ENCODE measurements around the gene DPRX. TPM values are rescaled to one million over a fixed set of nuclear protein-coding genes. Genes with fewer than 3 reads are reported as not detected.

DPRX gene
- total and polyA plus RNA-seq, 2 donors (not counting 1 experiment from before 2014, with no cell fraction given) = not detected

DNA sequence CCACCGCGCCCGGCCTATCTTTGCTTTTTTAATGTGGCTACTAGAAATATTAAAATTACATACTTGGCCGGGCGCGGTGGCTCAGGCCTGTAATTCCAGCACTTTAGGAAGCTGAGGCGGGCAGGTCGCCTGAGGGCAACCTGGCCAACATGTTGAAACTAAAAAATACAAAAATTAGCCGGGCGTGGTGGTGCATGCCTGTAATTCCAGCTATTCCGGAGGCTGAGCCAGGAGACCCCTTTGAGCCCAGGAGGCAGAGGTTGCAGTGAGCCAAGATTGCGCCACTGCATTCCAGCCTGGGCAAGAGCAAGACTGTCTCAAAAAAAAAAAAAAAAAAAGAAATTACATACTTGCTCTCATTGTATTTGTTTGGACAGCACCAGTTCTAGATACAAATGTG lies 34.8 kb upstream of the DPRX start:
- Histone ChIP-seq H3K36me3 (ENCODE audit: control insufficient read depth, insufficient read depth, low read length) (no peaks in the 10 kb centered on the region), H3K4me2 (ENCODE audit: extremely low read depth, insufficient read depth, low read length) (no peak overlapping the region), H3K4me1 (ENCODE audit: control insufficient read depth, extremely low read depth, insufficient read depth, low read length) (no peaks in the 10 kb centered on the region), H3K9ac (ENCODE audit: insufficient read depth, low read length) (no peak overlapping the region), H2AFZ (ENCODE audit: low read length) (no peak overlapping the region), H3K4me3 (replicated peaks in 1 of 4; ENCODE audit: control extremely low read depth in 1 of 4, insufficient read depth in 1 of 4, low read depth in 3 of 4, low read length in 4 of 4) (no peak overlapping the region), H4K20me1 (ENCODE audit: control insufficient read depth, extremely low read depth, insufficient read depth, low read length) (no peaks in the 10 kb centered on the region), H3K9me3 (ENCODE audit: control insufficient read depth, insufficient read depth, low read depth, low read length) (no peaks in the 10 kb centered on the region), H3K27me3 (ENCODE audit: control insufficient read depth, insufficient read depth, low read length) (no peaks in the 10 kb centered on the region), H3K79me2 (ENCODE audit: control insufficient read depth, insufficient read depth, low read length) (no peaks in the 10 kb centered on the region), H3K27ac (ENCODE audit: insufficient read depth, low read length) (no peak overlapping the region)
- no peak for DNase-seq (ENCODE audit: low read depth in 2 of 2)
- TF ChIP-seq EZH2 (IDR thresholded peaks at IDR 0.05; ENCODE audit: low read length, missing control alignments) = no peak
- TF ChIP-seq, protein P1, sequence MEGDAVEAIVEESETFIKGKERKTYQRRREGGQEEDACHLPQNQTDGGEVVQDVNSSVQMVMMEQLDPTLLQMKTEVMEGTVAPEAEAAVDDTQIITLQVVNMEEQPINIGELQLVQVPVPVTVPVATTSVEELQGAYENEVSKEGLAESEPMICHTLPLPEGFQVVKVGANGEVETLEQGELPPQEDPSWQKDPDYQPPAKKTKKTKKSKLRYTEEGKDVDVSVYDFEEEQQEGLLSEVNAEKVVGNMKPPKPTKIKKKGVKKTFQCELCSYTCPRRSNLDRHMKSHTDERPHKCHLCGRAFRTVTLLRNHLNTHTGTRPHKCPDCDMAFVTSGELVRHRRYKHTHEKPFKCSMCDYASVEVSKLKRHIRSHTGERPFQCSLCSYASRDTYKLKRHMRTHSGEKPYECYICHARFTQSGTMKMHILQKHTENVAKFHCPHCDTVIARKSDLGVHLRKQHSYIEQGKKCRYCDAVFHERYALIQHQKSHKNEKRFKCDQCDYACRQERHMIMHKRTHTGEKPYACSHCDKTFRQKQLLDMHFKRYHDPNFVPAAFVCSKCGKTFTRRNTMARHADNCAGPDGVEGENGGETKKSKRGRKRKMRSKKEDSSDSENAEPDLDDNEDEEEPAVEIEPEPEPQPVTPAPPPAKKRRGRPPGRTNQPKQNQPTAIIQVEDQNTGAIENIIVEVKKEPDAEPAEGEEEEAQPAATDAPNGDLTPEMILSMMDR (conservative IDR thresholded peaks at IDR 0.05 in 1 of 2, IDR thresholded peaks at IDR 0.05 in 1 of 2; ENCODE audit: low read depth in 1 of 2, low read length in 2 of 2) = no peak

DNA sequence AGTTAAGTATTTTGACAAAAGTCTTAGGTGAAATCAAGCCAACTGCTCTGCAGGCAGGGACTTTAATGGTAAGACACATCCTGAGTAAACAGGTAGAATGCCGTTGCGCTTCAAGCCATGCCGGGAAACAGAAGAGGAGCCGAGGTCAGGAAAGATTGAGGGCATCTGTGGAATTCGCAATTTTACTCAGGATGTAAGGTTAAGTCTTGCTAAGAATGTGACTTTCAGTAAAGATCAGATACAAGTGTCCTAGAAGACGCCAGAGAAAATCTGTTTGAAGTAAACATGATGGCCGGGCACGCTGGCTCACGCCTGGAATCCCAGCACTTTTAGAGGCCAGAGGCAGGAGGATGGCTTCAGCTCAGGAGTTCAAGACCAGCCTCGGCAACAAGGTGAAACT lies 33.4 kb upstream of the DPRX start:
- no peaks in the 10 kb centered on the region for H3K36me3 ChIP-seq (ENCODE audit: control insufficient read depth, insufficient read depth, low read length)
- no peak overlapping the region for H3K9ac ChIP-seq (ENCODE audit: insufficient read depth, low read length)
- H3K79me2 ChIP-seq (ENCODE audit: control insufficient read depth, insufficient read depth, low read length) = no peaks in the 10 kb centered on the region
- H4K20me1 ChIP-seq (ENCODE audit: control insufficient read depth, extremely low read depth, insufficient read depth, low read length) = no peaks in the 10 kb centered on the region
- no peak for DNase-seq (ENCODE audit: low read depth in 2 of 2)
- no peaks in the 10 kb centered on the region for H3K9me3 ChIP-seq (ENCODE audit: control insufficient read depth, insufficient read depth, low read depth, low read length)
- H3K27me3 ChIP-seq (ENCODE audit: control insufficient read depth, insufficient read depth, low read length) = no peaks in the 10 kb centered on the region
- H3K4me3 ChIP-seq (replicated peaks in 1 of 4; ENCODE audit: control extremely low read depth in 1 of 4, insufficient read depth in 1 of 4, low read depth in 3 of 4, low read length in 4 of 4) = no peak overlapping the region
- TF ChIP-seq, protein P1 (conservative IDR thresholded peaks at IDR 0.05 in 1 of 2, IDR thresholded peaks at IDR 0.05 in 1 of 2; ENCODE audit: low read depth in 1 of 2, low read length in 2 of 2) = no peak
- TF ChIP-seq EZH2 (IDR thresholded peaks at IDR 0.05; ENCODE audit: low read length, missing control alignments) = no peak
- no peaks in the 10 kb centered on the region for H3K4me1 ChIP-seq (ENCODE audit: control insufficient read depth, extremely low read depth, insufficient read depth, low read length)
- H2AFZ ChIP-seq (ENCODE audit: low read length) = no peak overlapping the region
- H3K4me2 ChIP-seq (ENCODE audit: extremely low read depth, insufficient read depth, low read length) = no peak overlapping the region
- H3K27ac ChIP-seq (ENCODE audit: insufficient read depth, low read length) = no peak overlapping the region

DNA sequence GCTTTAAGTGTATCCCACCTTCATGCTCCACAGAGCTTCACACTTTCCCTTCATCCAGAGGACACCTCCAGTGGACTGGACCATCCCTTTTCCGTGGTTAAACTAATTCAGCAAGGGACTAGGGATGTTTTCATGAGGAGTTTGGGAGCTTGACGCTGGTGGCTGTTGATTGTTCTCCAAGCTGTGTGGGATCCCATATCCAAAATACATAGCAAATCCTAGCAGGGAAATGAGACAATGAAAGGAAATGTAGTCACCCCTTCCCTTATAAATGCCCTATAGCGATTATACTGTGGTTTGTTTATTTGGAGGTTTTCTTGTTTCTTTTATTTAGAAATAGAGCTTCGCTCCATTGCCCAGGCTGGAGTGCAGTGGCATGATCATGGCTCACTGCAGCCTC lies 31.6 kb upstream of the DPRX start:
- H3K27ac ChIP-seq (ENCODE audit: insufficient read depth, low read length) = no peak overlapping the region
- no peak for DNase-seq (ENCODE audit: low read depth in 2 of 2)
- no peaks in the 10 kb centered on the region for H4K20me1 ChIP-seq (ENCODE audit: control insufficient read depth, extremely low read depth, insufficient read depth, low read length)
- H2AFZ ChIP-seq (ENCODE audit: low read length) = no peak overlapping the region
- no peak overlapping the region for H3K9ac ChIP-seq (ENCODE audit: insufficient read depth, low read length)
- no peaks in the 10 kb centered on the region for H3K79me2 ChIP-seq (ENCODE audit: control insufficient read depth, insufficient read depth, low read length)
- TF ChIP-seq, protein P1 (conservative IDR thresholded peaks at IDR 0.05 in 1 of 2, IDR thresholded peaks at IDR 0.05 in 1 of 2; ENCODE audit: low read depth in 1 of 2, low read length in 2 of 2) = no peak
- no peak for TF ChIP-seq EZH2 (IDR thresholded peaks at IDR 0.05; ENCODE audit: low read length, missing control alignments)
- H3K4me1 ChIP-seq (ENCODE audit: control insufficient read depth, extremely low read depth, insufficient read depth, low read length) = no peaks in the 10 kb centered on the region
- H3K36me3 ChIP-seq (ENCODE audit: control insufficient read depth, insufficient read depth, low read length) = no peaks in the 10 kb centered on the region
- no peak overlapping the region for H3K4me3 ChIP-seq (replicated peaks in 1 of 4; ENCODE audit: control extremely low read depth in 1 of 4, insufficient read depth in 1 of 4, low read depth in 3 of 4, low read length in 4 of 4)
- no peak overlapping the region for H3K4me2 ChIP-seq (ENCODE audit: extremely low read depth, insufficient read depth, low read length)
- H3K9me3 ChIP-seq (ENCODE audit: control insufficient read depth, insufficient read depth, low read depth, low read length) = no peaks in the 10 kb centered on the region
- no peaks in the 10 kb centered on the region for H3K27me3 ChIP-seq (ENCODE audit: control insufficient read depth, insufficient read depth, low read length)

Data from fibroblast of lung (primary cell).